GM21423 (cell line): Measurements from ENCODE around the gene TACC2.

Source experiments
- ATAC-seq: cut with Tn5 transposase; IDR thresholded peaks from one replicate; pipeline ENCODE4 v1.9.1; 2021; ENCODE audit warnings: mild to moderate bottlenecking, moderate library complexity; ENCODE audit not compliant: unreplicated experiment

TACC2 gene

GRCh38 chr10:122141821-122142640, 153.1 kb downstream of the TACC2 start:
- ATAC-seq = no peak

DNA sequence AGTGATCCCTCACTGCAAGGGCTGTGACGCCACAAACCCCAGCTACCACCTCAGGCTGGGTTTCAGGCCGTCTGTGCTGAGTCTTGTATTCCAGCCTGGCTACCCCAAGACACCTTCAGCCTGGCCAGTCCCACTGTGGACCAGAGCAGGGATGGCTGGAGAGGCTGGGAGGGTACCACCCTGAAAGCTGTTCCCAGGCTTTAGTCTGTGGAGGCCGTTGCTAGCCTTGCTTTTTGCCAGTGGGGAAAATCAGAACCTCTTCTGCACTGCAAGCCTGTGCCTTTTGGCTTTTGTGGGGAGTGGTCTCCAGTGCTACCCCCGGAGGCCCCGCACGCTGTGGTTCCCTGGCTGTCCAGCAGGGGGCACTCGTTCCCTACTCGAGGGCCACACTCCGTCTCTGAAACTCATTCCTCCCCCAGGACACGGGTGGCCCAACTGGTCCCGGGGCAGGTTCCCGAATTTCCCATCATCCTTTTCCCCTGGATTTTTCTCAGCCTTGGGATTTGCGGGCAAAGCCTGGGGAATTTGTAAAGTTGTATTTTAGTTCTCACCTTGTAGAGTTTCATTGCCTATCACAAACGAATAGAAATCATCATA, 153.8 kb downstream of the TACC2 start:
- no peak for ATAC-seq

DNA sequence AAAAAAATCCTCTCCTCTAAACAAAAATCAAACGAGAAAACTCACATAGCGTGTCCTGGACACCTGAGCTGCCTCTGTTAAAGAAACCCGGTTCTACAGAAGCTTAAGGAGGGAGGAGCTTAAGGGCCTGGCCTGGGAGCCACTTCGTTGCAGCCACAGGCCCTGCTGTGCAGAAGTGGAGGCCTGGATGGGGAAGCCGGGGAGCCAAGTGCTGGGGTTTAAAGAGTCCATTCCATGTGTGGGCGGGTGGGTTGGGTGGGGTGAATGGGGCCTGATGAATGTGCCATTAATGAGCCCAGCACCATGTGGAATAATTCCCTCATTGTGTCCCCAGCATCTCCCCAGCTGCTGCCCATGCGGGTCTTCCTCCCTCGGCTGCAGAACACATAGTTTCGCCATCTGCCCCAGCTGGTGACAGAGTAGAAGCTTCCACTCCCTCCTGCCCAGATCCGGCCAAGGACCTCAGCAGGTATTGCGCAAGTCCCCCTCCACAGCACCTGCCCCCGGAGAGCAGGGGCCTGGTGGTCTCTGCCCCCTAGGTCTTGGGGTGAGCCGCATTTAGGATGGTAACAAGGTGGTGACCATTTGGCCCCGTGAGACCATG, 154.4 kb downstream of the TACC2 start:
- no peak for ATAC-seq

- no peak for ATAC-seq
These were observed 155.2 kb downstream of the TACC2 start for GRCh38 chr10:122144199-122144598.

- no peak for ATAC-seq
These were observed 156.2 kb downstream of the TACC2 start for GRCh38 chr10:122145113-122145512.

DNA sequence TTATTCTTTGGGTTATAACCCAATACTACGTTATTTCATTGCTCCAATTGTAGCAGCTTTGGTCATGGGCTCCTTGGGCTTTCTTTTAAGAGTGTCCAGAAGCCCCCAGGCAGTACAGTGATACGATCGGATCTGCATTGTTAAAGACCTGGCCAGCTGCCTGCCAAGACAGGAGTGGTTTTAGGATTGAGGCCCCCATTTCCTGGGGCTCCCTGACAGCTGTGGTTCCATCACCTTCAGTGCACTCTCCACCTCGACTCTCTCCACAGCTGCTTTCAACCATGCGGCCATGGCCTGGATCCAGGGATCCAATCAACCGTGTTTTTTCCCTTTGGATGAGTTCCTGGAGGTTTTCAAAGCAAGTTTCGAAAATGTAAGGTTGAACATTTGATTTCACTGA, 158.7 kb downstream of the TACC2 start:
- ATAC-seq = no peak

DNA sequence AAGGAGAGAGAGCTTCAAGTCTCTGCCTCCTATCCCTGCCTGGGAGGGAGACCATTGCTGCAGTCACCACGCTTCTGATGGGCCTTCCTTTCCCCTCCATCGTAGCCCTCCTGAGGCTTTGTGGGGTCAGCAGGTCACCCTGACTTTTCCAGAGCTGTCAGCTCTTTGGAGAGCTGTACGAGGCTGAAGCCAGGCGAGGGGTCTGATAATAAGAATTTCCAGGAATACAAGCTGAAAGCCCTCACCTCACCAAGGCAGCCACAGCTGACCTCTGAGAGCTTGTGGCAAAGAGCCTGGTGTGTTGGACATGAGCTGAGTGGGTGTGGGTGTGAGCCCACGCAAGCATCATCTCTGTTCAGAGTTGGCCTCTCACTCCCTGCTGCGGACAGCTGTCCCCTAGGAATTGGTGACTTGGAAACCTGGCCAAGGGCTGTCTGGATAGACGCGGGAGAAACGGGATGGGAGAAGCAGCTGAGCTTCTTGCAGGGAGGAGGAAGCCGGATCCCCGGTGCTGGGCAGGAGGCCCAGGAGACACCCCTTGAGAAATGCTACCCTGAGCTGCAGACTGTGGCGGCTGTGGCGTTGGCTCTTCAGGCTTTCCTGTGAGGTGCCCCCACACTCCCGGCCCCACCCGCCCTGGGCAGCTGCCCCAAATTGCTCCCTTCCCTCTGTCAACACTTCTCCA, 160.1 kb downstream of the TACC2 start:
- no peak for ATAC-seq

GRCh38 chr10:122149561-122150505, 160.9 kb downstream of the TACC2 start:
- no peak for ATAC-seq

DNA sequence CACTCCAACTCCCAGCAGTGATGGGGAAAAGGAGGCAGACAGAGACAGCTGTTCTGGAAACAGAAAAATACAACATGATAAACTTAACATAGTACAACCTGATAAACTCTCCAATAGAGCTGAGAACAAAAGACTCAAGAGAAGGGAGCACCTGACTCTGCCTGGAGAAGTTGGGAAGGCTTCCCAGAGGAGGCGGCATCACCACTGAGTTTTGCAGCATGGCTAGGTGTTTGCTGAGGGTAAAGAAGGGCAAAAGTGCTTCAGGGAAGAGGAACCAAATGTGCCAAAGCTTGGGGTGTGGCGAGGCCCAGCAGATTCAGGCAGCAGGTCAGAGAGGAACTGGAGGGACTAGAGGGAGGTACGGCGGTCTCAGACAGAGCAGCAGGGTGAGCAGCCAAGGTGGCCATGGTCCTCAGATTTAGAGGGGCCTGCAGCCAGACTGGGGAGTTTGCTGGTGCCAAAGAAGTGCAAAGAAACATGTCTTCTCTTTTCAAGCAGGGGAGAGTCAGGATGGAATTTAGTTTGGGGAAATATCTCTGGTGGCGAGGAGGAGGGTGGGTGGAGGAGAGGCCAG, 162.2 kb downstream of the TACC2 start:
- no peak for ATAC-seq

DNA sequence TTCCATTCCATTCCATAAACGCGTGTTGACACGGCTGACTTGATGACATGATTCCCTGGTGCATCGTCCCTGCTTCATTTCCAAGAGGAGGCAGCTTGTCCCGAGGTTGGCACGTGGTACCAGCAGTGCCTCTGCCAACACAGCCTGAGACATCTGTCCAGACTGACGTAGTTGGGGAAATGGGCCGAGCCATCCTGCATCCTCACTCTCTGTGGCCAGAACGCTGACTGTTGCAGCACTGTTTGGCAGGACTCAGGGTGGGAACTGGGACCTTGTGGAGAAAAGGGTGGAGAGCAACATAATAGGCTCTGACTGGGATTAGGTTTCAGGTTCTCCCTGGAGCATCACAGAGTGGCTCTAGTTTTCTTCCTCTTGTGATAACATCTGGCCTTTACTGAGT, 163.6 kb downstream of the TACC2 start:
- no peak for ATAC-seq

GRCh38 chr10:122154031-122154544, 165.1 kb downstream of the TACC2 start:
- ATAC-seq = no peak

DNA sequence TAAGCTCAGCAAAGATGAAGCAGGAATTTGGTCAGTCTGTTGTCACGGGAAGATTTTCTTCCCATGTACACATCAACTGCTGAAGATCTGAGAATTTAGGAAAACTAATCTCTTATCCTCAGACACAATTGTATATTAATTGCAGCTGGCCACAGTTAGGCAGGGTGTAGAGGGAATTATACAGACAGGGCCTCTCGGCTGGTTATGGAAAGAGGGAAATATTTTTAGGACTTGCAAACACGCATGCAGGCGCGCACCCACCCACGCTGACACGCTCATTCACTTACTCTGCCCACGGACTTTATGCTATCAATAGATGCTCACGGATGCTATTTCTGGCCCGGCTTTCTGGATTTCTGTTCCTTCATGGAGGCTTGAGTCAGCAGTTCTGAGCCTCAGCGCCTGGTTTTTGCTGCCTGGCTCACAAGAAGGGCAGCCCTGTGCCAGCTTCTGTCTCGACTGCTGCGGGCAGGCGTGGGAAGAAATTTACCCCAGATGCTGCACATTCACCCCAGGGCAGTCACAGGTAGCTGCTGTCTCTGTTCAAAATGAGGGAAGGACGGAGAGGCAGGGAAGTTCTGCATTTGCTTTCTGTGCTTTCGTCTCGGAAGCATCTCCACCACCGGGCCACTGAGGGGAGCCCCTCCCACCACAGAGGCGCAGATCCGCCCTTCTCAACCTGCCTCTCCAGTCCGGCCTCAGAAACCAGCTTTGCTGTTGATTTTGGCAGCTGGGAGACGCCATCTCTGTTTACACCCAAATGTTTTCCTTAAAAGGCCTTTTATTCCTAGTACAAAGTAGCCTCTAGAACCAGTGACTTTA, 165.8 kb downstream of the TACC2 start:
- ATAC-seq = no peak

DNA sequence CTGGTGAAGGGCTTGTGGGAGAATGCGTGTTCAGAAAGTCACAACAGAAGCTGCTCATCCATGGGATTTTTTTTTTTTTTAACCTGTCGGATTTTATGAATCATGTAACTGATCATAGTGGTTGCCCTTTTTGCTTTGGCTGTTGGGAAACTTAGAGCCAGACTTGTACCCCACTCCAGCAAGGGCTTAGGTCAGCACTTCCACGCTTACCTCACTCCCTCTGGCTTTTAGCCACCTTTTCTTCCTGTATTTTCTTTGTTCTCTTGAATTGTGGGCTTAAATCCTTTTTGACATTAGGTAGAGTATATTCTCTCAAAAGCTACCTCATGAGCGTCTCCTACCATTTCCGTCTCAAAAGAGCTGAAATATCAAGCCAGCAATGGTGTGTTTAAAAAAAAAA, 168.5 kb downstream of the TACC2 start:
- ATAC-seq = no peak

DNA sequence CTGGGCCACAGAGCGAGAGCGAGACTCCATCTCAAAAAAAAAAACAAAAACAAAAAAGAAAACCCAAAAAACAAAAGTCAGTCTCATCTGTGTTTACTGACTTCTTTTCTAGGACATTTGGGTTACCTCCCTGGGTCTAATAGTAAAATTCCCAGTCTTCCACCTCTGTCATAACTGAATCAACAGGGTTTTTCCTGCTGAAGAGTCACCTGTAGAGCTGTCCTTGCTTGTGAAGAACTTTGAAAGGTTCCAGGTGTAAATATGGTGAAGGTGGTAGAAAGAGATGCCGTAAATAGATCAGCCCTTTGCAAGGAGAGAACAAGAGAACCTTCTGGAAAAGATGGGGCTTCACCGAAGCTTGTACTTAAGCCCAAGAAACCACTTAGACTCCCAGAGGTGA, 169.4 kb downstream of the TACC2 start:
- ATAC-seq = no peak

DNA sequence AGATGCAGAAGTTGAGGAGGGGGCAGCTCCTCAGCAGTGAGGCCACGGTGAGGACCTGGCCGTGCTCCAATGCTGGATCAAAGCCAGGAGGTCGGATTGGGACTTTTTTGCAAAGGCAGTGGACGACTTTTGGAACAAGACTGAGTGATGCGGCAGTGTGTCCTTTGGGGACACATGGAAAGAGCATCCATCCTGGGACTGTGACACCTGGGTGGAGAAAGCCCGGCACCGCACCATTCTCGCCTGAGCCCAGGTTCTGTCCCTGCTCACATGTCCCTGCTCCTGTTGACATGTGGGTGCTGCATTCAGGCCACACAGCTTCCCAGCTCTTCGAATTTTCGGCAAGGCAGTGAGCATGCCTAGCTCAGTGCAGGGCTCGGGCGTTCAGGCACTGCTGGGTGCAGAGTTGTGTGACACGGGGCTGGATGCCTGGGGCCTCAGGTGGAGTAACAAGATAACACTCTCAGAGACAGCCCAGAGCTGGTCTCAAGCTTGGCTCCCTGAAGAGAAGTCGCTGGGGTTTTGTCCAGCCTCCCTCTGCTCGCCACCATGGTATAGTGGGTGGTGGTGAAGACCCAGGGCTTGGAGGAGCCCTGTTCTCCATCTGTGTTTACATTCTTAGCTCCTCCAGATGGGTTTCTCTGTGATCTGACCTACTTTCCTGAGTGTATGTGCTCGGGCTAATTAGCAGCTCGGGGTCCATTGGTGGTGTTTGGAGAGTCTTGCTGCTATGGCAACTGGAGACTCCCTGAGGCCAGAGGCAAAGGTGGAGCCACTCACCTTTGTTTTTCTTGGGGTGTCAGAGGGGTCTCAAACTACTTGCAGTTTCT, 170.4 kb downstream of the TACC2 start:
- ATAC-seq = no peak

GRCh38 chr10:122161795-122162194, 172.8 kb downstream of the TACC2 start:
- no peak for ATAC-seq

- ATAC-seq = no peak
These were observed 173.8 kb downstream of the TACC2 start for GRCh38 chr10:122162671-122163173.
